IgD-negative memory B cell (primary cell): ENCODE data around the gene PRXL2A. TPM values are rescaled to one million over a fixed set of nuclear protein-coding genes. Genes with fewer than 3 reads are reported as not detected.
"Not testable (repeated sequence)": the region's sequence is repeated elsewhere in the genome, so short reads cannot be mapped to it uniquely, and the experiment has no call there.

Source experiments
- H3K27ac Mint-ChIP-seq, 3 donors: one replicate each; pipeline ENCODE4 v1.8.0; 2020 to 2022; ENCODE audit warnings: mild to moderate bottlenecking in 3 of 3, mixed read lengths in 3 of 3, moderate library complexity in 1 of 3
- H3K27me3 Mint-ChIP-seq: one replicate; pipeline ENCODE4 v1.8.0; 2021; ENCODE audit warnings: mixed read lengths
- H3K36me3 Mint-ChIP-seq: one replicate; pipeline ENCODE4 v1.8.0; 2020; ENCODE audit warnings: mild to moderate bottlenecking, mixed read lengths
- H3K4me1 Mint-ChIP-seq, 3 donors: one replicate each; pipeline ENCODE4 v1.8.0; 2020 to 2022; ENCODE audit warnings: mixed read lengths in 3 of 3, mild to moderate bottlenecking in 1 of 3
- H3K4me3 Mint-ChIP-seq, 4 donors: one replicate each; pipeline ENCODE4 v1.8.0; 2020 to 2022; ENCODE audit warnings: mild to moderate bottlenecking in 4 of 4, mixed read lengths in 4 of 4, moderate library complexity in 3 of 4
- H3K9me3 Mint-ChIP-seq, 3 donors: one replicate each; pipeline ENCODE4 v1.8.0; 2020 to 2021; ENCODE audit warnings: mixed read lengths in 3 of 3, mild to moderate bottlenecking in 1 of 3
- polyA plus RNA-seq: library from polyadenylated mRNA; unstranded; fragments of 300-500 nt; fragmentation: Illumina TruSeq; gene quantifications from one replicate; pipeline ENCODE4 v1.2.3, GENCODE V29; 2021

The PRXL2A gene
- polyA plus RNA-seq, 1 donor from 2014 or later: 13.2 TPM

DNA sequence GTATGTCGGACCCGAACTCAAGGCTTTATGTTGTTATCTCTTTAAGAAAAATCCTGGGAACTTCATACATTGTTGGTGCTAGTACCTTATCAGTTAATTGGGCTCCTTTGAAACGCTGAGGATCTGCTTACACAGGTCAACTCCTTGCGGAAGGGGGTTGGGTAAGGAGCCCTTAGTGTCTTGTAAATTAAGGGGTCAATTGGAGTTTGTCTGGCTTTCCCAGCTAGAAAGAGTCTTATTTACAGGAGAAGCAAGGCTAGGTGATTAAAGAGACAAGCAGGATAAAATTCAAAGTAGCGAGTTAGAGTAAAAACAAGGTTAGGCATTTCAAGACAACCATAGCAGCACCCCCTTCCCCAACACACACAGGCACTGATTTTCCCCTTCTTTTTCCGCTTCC lies 8.9 kb downstream of the PRXL2A start:
- H3K4me1 Mint-ChIP-seq: peaks cover 17 to 24% (median 19%) of the 10 kb centered on the region in 3 donors
- not testable (repeated sequence) for H3K4me3 Mint-ChIP-seq, H3K9me3 Mint-ChIP-seq, H3K27me3 Mint-ChIP-seq, H3K27ac Mint-ChIP-seq, H3K36me3 Mint-ChIP-seq

- peaks cover 16 to 22% (median 17%) of the 10 kb centered on the region in 3 donors for H3K4me1 Mint-ChIP-seq
- no peaks in the 10 kb centered on the region for H3K36me3 Mint-ChIP-seq
- peak overlapping the region in 1 of 3 donors; percentile 1 for H3K27ac Mint-ChIP-seq
- no peaks in the 10 kb centered on the region for H3K27me3 Mint-ChIP-seq
- H3K4me3 Mint-ChIP-seq: peak overlapping the region in 2 of 4 donors; percentile 57 to 79
- H3K9me3 Mint-ChIP-seq: no peaks in the 10 kb centered on the region
These were observed 12.8 kb downstream of the PRXL2A start for GRCh38 chr10:80421050-80421706.

GRCh38 chr10:80421707-80422536 lies 13.6 kb downstream of the PRXL2A start:
- Mint-ChIP-seq H3K36me3 (no peaks in the 10 kb centered on the region), H3K9me3 (no peaks in the 10 kb centered on the region), H3K27ac (peak overlapping the region; percentile 1 to 54 (median 50)), H3K27me3 (no peaks in the 10 kb centered on the region), H3K4me3 (peak overlapping the region in 2 of 4 donors; percentile 57 to 79), H3K4me1 (peaks cover 16 to 22% (median 17%) of the 10 kb centered on the region in 3 donors)

DNA sequence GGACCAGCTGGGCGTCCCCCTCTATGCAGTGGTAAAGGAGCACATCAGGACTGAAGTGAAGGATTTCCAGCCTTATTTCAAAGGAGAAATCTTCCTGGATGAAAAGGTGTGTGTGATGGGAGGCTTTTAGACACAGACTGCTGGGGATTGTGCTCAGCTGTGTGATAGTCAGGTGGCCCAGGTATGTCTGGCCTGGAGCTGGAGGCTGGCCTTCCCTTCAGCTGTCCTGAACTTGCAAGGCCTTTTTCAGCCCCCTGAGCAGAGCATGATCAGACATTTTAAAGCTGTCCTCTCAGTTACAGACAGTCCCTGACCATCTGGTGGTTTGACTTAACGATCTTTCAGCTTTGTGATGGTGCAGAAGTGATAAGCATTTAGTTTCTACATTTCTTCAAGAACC lies 17.6 kb downstream of the PRXL2A start:
- Mint-ChIP-seq H3K27ac (peak overlapping the region in 1 of 3 donors; percentile 43), H3K36me3 (peaks cover 6% of the 10 kb centered on the region), H3K4me1 (peaks cover 10 to 18% (median 16%) of the 10 kb centered on the region in 3 donors), H3K27me3 (no peaks in the 10 kb centered on the region), H3K4me3 (no peak overlapping the region), H3K9me3 (no peaks in the 10 kb centered on the region)

DNA sequence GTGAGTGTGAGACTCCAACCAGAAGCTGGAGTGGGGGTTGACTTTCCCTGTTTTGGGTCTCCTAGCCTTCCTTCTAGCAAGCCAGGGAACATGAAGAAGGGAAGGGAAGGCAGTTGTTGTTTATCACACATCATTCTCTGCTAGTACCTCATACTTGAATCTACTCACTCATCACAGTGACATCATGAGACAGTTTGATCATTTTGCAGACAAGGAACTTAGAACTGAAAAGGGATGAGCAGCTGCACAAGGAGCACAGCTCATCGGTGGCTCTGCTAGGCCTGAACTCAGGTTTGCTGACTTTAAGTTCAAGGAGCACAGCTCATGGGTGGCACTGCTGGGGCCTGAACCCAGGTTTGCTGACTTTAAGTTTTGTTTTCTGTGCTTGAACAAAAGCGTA lies 19.2 kb downstream of the PRXL2A start:
- peaks cover 0 to 4% (median 4%) of the 10 kb centered on the region in 3 donors for H3K4me1 Mint-ChIP-seq
- H3K9me3 Mint-ChIP-seq: no peaks in the 10 kb centered on the region
- peaks cover 12% of the 10 kb centered on the region for H3K36me3 Mint-ChIP-seq
- H3K4me3 Mint-ChIP-seq: no peak overlapping the region
- H3K27me3 Mint-ChIP-seq: no peaks in the 10 kb centered on the region
- H3K27ac Mint-ChIP-seq: no peak overlapping the region

- H3K27me3 Mint-ChIP-seq: no peaks in the 10 kb centered on the region
- peaks cover 0 to 2% (median 0%) of the 10 kb centered on the region in 3 donors for H3K4me1 Mint-ChIP-seq
- no peak overlapping the region for H3K4me3 Mint-ChIP-seq
- H3K9me3 Mint-ChIP-seq: no peaks in the 10 kb centered on the region
- peaks cover 12% of the 10 kb centered on the region for H3K36me3 Mint-ChIP-seq
- no peak overlapping the region for H3K27ac Mint-ChIP-seq
These were observed 21.2 kb downstream of the PRXL2A start for GRCh38 chr10:80429521-80429973.

- H3K36me3 Mint-ChIP-seq: peaks cover 13% of the 10 kb centered on the region
- H3K4me3 Mint-ChIP-seq: no peak overlapping the region
- H3K4me1 Mint-ChIP-seq: peaks cover 0 to 2% (median 0%) of the 10 kb centered on the region in 3 donors
- H3K9me3 Mint-ChIP-seq: no peaks in the 10 kb centered on the region
- peaks cover 1% of the 10 kb centered on the region for H3K27me3 Mint-ChIP-seq
- no peak overlapping the region for H3K27ac Mint-ChIP-seq
These were observed 24.8 kb downstream of the PRXL2A start for GRCh38 chr10:80433134-80433533.

- H3K36me3 Mint-ChIP-seq: peaks cover 5% of the 10 kb centered on the region
These were observed 28.2 kb downstream of the PRXL2A start for GRCh38 chr10:80436446-80437098.

DNA sequence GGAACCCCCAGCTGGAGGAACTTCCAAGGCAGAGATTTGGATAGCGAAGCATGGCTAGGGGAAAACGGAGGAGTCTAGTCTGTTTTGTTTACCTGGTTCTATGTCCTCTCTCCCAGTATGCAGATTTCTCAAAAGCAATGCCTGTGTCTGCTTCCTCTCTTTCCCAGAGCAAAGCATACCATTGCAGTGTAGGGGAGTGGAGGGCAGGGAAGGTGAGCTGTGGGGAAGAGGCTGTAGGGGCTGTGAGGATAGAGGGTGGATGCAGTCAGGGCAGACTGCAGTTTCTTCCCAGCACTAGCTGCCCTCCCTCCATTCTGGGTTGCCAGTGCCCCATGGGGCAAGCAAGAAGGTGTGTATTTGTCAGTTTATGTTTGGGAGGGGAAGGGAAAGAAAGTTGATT lies 28.9 kb downstream of the PRXL2A start:
- peaks cover 4% of the 10 kb centered on the region for H3K36me3 Mint-ChIP-seq
- H3K4me3 Mint-ChIP-seq: no peak overlapping the region
- no peaks in the 10 kb centered on the region for H3K9me3 Mint-ChIP-seq
- H3K27me3 Mint-ChIP-seq: peaks cover 1% of the 10 kb centered on the region
- H3K4me1 Mint-ChIP-seq: no peaks in the 10 kb centered on the region
- H3K27ac Mint-ChIP-seq: no peak overlapping the region

More at GRCh38 chr10:80436446-80437098, 28.2 kb downstream of the PRXL2A start:
- no peaks in the 10 kb centered on the region for H3K9me3 Mint-ChIP-seq
- peaks cover 1% of the 10 kb centered on the region for H3K27me3 Mint-ChIP-seq
- H3K27ac Mint-ChIP-seq: no peak overlapping the region
- no peaks in the 10 kb centered on the region for H3K4me1 Mint-ChIP-seq
- H3K4me3 Mint-ChIP-seq: no peak overlapping the region

DNA sequence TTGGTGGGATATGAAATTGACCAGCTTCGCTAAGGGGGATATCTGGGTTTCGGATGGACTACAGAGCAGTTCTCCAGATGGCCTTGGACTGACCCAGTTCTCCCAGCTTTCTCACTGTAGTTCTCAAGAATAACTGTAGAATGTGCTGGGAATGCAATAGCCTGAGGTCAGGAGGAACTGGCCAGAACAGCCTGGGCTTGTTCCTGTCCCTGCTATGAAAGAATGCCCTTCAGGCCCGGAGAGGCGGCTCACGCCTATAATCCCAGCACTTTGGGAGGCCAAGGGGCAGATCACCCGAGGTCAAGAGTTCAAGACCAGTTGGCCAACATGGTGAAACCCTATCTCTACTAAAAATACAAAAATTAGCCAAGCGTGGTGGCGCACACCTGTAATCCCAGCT lies 33.5 kb downstream of the PRXL2A start:
- H3K36me3 Mint-ChIP-seq: peaks cover 2% of the 10 kb centered on the region
- H3K4me3 Mint-ChIP-seq: no peak overlapping the region
- H3K27ac Mint-ChIP-seq: no peak overlapping the region
- peaks cover 1% of the 10 kb centered on the region for H3K27me3 Mint-ChIP-seq
- H3K4me1 Mint-ChIP-seq: peaks cover 0 to 6% (median 2%) of the 10 kb centered on the region in 3 donors
- H3K9me3 Mint-ChIP-seq: no peaks in the 10 kb centered on the region

DNA sequence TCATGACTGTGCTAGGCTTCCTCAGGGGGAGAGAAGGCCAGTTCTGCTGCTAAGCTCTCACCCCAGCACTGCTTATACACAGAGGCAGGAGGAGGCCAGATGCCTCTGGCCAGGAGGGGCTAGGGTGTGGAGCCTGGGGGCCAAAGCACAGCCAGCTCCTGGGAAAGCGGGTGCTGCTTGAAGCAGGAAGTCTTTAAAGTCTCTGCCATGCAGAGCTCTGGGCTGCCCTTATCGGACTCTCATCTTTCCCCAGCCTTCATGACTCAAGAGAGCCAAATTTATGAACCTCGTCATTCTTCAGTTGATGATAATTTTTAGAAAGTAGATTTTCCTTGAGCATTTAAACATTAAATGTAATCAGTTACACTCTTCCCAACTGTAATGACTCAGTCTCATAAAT lies 34.5 kb downstream of the PRXL2A start:
- Mint-ChIP-seq H3K4me3 (no peak overlapping the region), H3K36me3 (no peaks in the 10 kb centered on the region), H3K4me1 (peaks cover 0 to 6% (median 2%) of the 10 kb centered on the region in 3 donors), H3K27me3 (peaks cover 1% of the 10 kb centered on the region), H3K9me3 (no peaks in the 10 kb centered on the region), H3K27ac (no peak overlapping the region)

- Mint-ChIP-seq H3K4me1 (peaks cover 0 to 6% (median 5%) of the 10 kb centered on the region in 3 donors), H3K4me3 (no peak overlapping the region), H3K27ac (peak overlapping the region in 1 of 3 donors; percentile 63), H3K27me3 (no peaks in the 10 kb centered on the region), H3K36me3 (no peaks in the 10 kb centered on the region), H3K9me3 (no peaks in the 10 kb centered on the region)
These were observed 35.2 kb downstream of the PRXL2A start for GRCh38 chr10:80443531-80443974.

- H3K9me3 Mint-ChIP-seq: no peaks in the 10 kb centered on the region
- peak overlapping the region in 1 of 4 donors; percentile 49 for H3K4me3 Mint-ChIP-seq
- H3K27ac Mint-ChIP-seq: no peak overlapping the region
- H3K36me3 Mint-ChIP-seq: no peaks in the 10 kb centered on the region
- H3K27me3 Mint-ChIP-seq: no peaks in the 10 kb centered on the region
- peaks cover 0 to 8% (median 6%) of the 10 kb centered on the region in 3 donors for H3K4me1 Mint-ChIP-seq
These were observed 35.8 kb downstream of the PRXL2A start for GRCh38 chr10:80444124-80444523.

GRCh38 chr10:80444646-80445319 lies 36.4 kb downstream of the PRXL2A start:
- Mint-ChIP-seq H3K9me3 (no peaks in the 10 kb centered on the region), H3K4me1 (peaks cover 0 to 11% (median 6%) of the 10 kb centered on the region in 3 donors), H3K4me3 (no peak overlapping the region), H3K36me3 (no peaks in the 10 kb centered on the region), H3K27me3 (no peaks in the 10 kb centered on the region), H3K27ac (no peak overlapping the region)
